ENCODE data around the gene EVA1B.

The EVA1B gene

GRCh38 chr1:36330940-36331339, 7.5 kb upstream of the EVA1B start:
- H3K27me3 ChIP-seq (ENCODE audit: control insufficient read depth, low read length) = no peaks in the 10 kb centered on the region
- H3K4me1 ChIP-seq (ENCODE audit: control insufficient read depth, low read length) = no peaks in the 10 kb centered on the region
- no peak overlapping the region for H3K4me2 ChIP-seq (ENCODE audit: low read length)
- no peaks in the 10 kb centered on the region for H3K9me3 ChIP-seq (ENCODE audit: control insufficient read depth, insufficient read depth, low read length)
- H4K20me1 ChIP-seq (ENCODE audit: control insufficient read depth, insufficient read depth, low read depth, low read length) = no peaks in the 10 kb centered on the region
- H3K79me2 ChIP-seq (ENCODE audit: control insufficient read depth, low read length) = no peaks in the 10 kb centered on the region
- H3K36me3 ChIP-seq (ENCODE audit: control insufficient read depth, low read length) = no peaks in the 10 kb centered on the region
- H3K4me3 ChIP-seq (ENCODE audit: low read length) = no peak overlapping the region
- TF ChIP-seq EZH2phosphoT487 (IDR thresholded peaks at IDR 0.05; ENCODE audit: borderline replicate concordance, low read length) (no peak), CTCF (IDR thresholded peaks at IDR 0.05; ENCODE audit: low read depth, low read length, poor library complexity, severe bottlenecking) (no peak)
- H3K9me2 ChIP-seq (replicated peaks; ENCODE audit: control insufficient read depth, low read length) = no peaks in the 10 kb centered on the region
- no peaks in the 10 kb centered on the region for H3F3A ChIP-seq (ENCODE audit: control insufficient read depth, insufficient read depth)
- H3K27ac ChIP-seq (ENCODE audit: low read depth, low read length) = no peak overlapping the region

GRCh38 chr1:36329817-36330216, 6.4 kb upstream of the EVA1B start:
- H4K20me1 ChIP-seq (ENCODE audit: control insufficient read depth, insufficient read depth, low read depth, low read length) = no peaks in the 10 kb centered on the region
- no peak overlapping the region for H3K27ac ChIP-seq (ENCODE audit: low read depth, low read length)
- no peaks in the 10 kb centered on the region for H3K9me3 ChIP-seq (ENCODE audit: control insufficient read depth, insufficient read depth, low read length)
- H3K79me2 ChIP-seq (ENCODE audit: control insufficient read depth, low read length) = no peaks in the 10 kb centered on the region
- TF ChIP-seq CTCF (IDR thresholded peaks at IDR 0.05; ENCODE audit: low read depth, low read length, poor library complexity, severe bottlenecking) (no peak), EZH2phosphoT487 (IDR thresholded peaks at IDR 0.05; ENCODE audit: borderline replicate concordance, low read length) (no peak)
- no peak overlapping the region for H3K4me3 ChIP-seq (ENCODE audit: low read length)
- H3K9me2 ChIP-seq (replicated peaks; ENCODE audit: control insufficient read depth, low read length) = no peaks in the 10 kb centered on the region
- no peaks in the 10 kb centered on the region for H3K4me1 ChIP-seq (ENCODE audit: control insufficient read depth, low read length)
- no peak overlapping the region for H3K4me2 ChIP-seq (ENCODE audit: low read length)
- H3K27me3 ChIP-seq (ENCODE audit: control insufficient read depth, low read length) = no peaks in the 10 kb centered on the region
- no peaks in the 10 kb centered on the region for H3K36me3 ChIP-seq (ENCODE audit: control insufficient read depth, low read length)
- no peaks in the 10 kb centered on the region for H3F3A ChIP-seq (ENCODE audit: control insufficient read depth, insufficient read depth)

- Histone ChIP-seq H3K9me3 (ENCODE audit: control insufficient read depth, insufficient read depth, low read length) (no peaks in the 10 kb centered on the region), H3K4me1 (ENCODE audit: control insufficient read depth, low read length) (peaks cover 10% of the 10 kb centered on the region), H3K9me2 (replicated peaks; ENCODE audit: control insufficient read depth, low read length) (no peaks in the 10 kb centered on the region), H3K79me2 (ENCODE audit: control insufficient read depth, low read length) (no peaks in the 10 kb centered on the region), H3F3A (ENCODE audit: control insufficient read depth, insufficient read depth) (no peaks in the 10 kb centered on the region), H3K36me3 (ENCODE audit: control insufficient read depth, low read length) (no peaks in the 10 kb centered on the region), H4K20me1 (ENCODE audit: control insufficient read depth, insufficient read depth, low read depth, low read length) (no peaks in the 10 kb centered on the region), H3K4me3 (ENCODE audit: low read length) (no peak overlapping the region), H3K27ac (ENCODE audit: low read depth, low read length) (no peak overlapping the region), H3K27me3 (ENCODE audit: control insufficient read depth, low read length) (0 out of 2 replicates have a peak, but pooled peaks cover 2% of the 10 kb centered on the region), H3K4me2 (ENCODE audit: low read length) (no peak overlapping the region)
- TF ChIP-seq CTCF (IDR thresholded peaks at IDR 0.05; ENCODE audit: low read depth, low read length, poor library complexity, severe bottlenecking) (no peak), EZH2phosphoT487 (IDR thresholded peaks at IDR 0.05; ENCODE audit: borderline replicate concordance, low read length) (no peak)
Observed at GRCh38 chr1:36328713-36329112, 5.3 kb upstream of the EVA1B start.

GRCh38 chr1:36328088-36328480, 4.6 kb upstream of the EVA1B start:
- Histone ChIP-seq H3K36me3 (ENCODE audit: control insufficient read depth, low read length) (no peaks in the 10 kb centered on the region), H3K79me2 (ENCODE audit: control insufficient read depth, low read length) (no peaks in the 10 kb centered on the region)
- no peak for TF ChIP-seq EZH2phosphoT487 (IDR thresholded peaks at IDR 0.05; ENCODE audit: borderline replicate concordance, low read length)
- no peak for TF ChIP-seq CTCF (IDR thresholded peaks at IDR 0.05; ENCODE audit: low read depth, low read length, poor library complexity, severe bottlenecking)

More at GRCh38 chr1:36328088-36328480, 4.6 kb upstream of the EVA1B start:
- H3K4me1 ChIP-seq (ENCODE audit: control insufficient read depth, low read length) = peaks cover 13% of the 10 kb centered on the region
- H3K27ac ChIP-seq (ENCODE audit: low read depth, low read length) = no peak overlapping the region
- H4K20me1 ChIP-seq (ENCODE audit: control insufficient read depth, insufficient read depth, low read depth, low read length) = no peaks in the 10 kb centered on the region
- H3K9me3 ChIP-seq (ENCODE audit: control insufficient read depth, insufficient read depth, low read length) = no peaks in the 10 kb centered on the region
- H3K27me3 ChIP-seq (ENCODE audit: control insufficient read depth, low read length) = 0 out of 2 replicates have a peak, but pooled peaks cover 2% of the 10 kb centered on the region
- H3K4me3 ChIP-seq (ENCODE audit: low read length) = no peak overlapping the region
- no peak overlapping the region for H3K4me2 ChIP-seq (ENCODE audit: low read length)
- H3K9me2 ChIP-seq (replicated peaks; ENCODE audit: control insufficient read depth, low read length) = no peaks in the 10 kb centered on the region
- H3F3A ChIP-seq (ENCODE audit: control insufficient read depth, insufficient read depth) = no peaks in the 10 kb centered on the region
